HepG2 (cell line): ENCODE data around the gene CALCR. TPM values are rescaled to one million over a fixed set of nuclear protein-coding genes. Genes with fewer than 3 reads are reported as not detected.

Experiments
- ATAC-seq: fragments of 200-7000 bp; cut with Tn5 transposase; 3 replicates; pipeline ENCODE4 v1.9.1; 2020; ENCODE audit warnings: mild to moderate bottlenecking, moderate library complexity
- BruUV-seq: library from RNA; stranded (reverse); fragments of 400-500 nt; replicated peaks from 2 replicates; lab custom pipeline; 2021; lab: Mats Ljungman, UMichigan
- CTCF ChIA-PET: fragments of 300-600 bp; formaldehyde crosslinking; extraction: SDS; loops from one replicate; lab custom pipeline; 2021; ENCODE audit warnings: low total read pairs, inconsistent platforms, low intra/inter-chr PET ratio; lab: Yijun Ruan, JAX
- POLR2A ChIA-PET: fragments of 350-600 bp; sonication (Branson Sonifier 250); formaldehyde crosslinking; loops from one replicate; lab custom pipeline; 2020; ENCODE audit warnings: antibody characterized with exemption, inconsistent platforms; lab: Yijun Ruan, JAX
- DNase-seq: peaks from one replicate; pipeline ENCODE4 v3.0.0-alpha.2; 2015; ENCODE audit warnings: low spot score
- FAIRE-seq: peaks from 3 replicates; lab custom pipeline; 2011; peaks lifted over from hg19 to GRCh38; lab: Jason Lieb, UNC
- H2AFZ ChIP-seq: one replicate; pipeline ENCODE4 v1.6.1; 2011; ENCODE audit warnings: low read length, inconsistent platforms
- H3K27ac ChIP-seq: fragments of 300-600 bp; 3 replicates; pipeline ENCODE4 v1.8.0; 2011; ENCODE audit warnings: mixed run types, mild to moderate bottlenecking, mixed read lengths, low read length, inconsistent platforms; ENCODE audit not compliant: insufficient read depth; ENCODE audit errors: extremely low read length
- H3K27me3 ChIP-seq, 2 experiments: fragments of 200-600 bp in 1 of 2; 2 replicates in 1 of 2; 3 replicates in 1 of 2; pipeline versions ENCODE4 v1.6.0 to v1.8.0; 2011; ENCODE audit warnings: low read length in 2 of 2, mild to moderate bottlenecking in 2 of 2, moderate library complexity in 2 of 2, inconsistent platforms in 1 of 2; ENCODE audit not compliant: insufficient read depth in 2 of 2, control insufficient read depth in 1 of 2
- H3K36me3 ChIP-seq, 2 experiments: fragments of 200-600 bp in 1 of 2; replicated peaks in 1 of 2; 2 replicates in 1 of 2; 3 replicates in 1 of 2; pipeline versions ENCODE4 v1.5.1 to v1.8.0; 2011; ENCODE audit warnings: low read length in 2 of 2, inconsistent platforms in 1 of 2; ENCODE audit not compliant: insufficient read depth in 2 of 2, control insufficient read depth in 1 of 2
- H3K4me1 ChIP-seq: 2 replicates; pipeline ENCODE4 v1.5.1; 2012; ENCODE audit warnings: low read length, inconsistent platforms; ENCODE audit not compliant: insufficient read depth
- H3K4me2 ChIP-seq: 2 replicates; pipeline ENCODE4 v1.6.0; 2011; ENCODE audit warnings: low read depth, low read length, inconsistent platforms
- H3K4me3 ChIP-seq, 3 experiments: fragments of 200-600 bp in 1 of 3; sonication (generic), shearing (Covaris generic) in 1 of 3; replicated peaks in 1 of 3; 2 replicates each; pipeline ENCODE4 v1.5.1; 2011 to 2016; ENCODE audit warnings: low read length in 3 of 3, inconsistent platforms in 2 of 3, low read depth in 2 of 3, mild to moderate bottlenecking in 2 of 3, control low read depth in 1 of 3, mixed read lengths in 1 of 3; ENCODE audit not compliant: insufficient read depth in 1 of 3
- H3K79me2 ChIP-seq: one replicate; pipeline ENCODE4 v1.6.1; 2011; ENCODE audit warnings: low read length, inconsistent platforms; ENCODE audit not compliant: insufficient read depth
- H3K9ac ChIP-seq: 2 replicates; pipeline ENCODE4 v1.6.0; 2011; ENCODE audit warnings: mild to moderate bottlenecking, low read depth, low read length, inconsistent platforms; ENCODE audit not compliant: insufficient read depth
- H3K9me3 ChIP-seq: 2 replicates; pipeline ENCODE4 v1.5.1; 2012; ENCODE audit warnings: mild to moderate bottlenecking, low read length
- H4K20me1 ChIP-seq: 2 replicates; pipeline ENCODE4 v1.6.0; 2011; ENCODE audit warnings: inconsistent platforms, mild to moderate bottlenecking, low read length, moderate library complexity; ENCODE audit not compliant: insufficient read depth
- ATRX ChIP-seq: sonication (generic); formaldehyde crosslinking; IDR thresholded peaks from 2 replicates; pipeline ENCODE4 v1.4.0; 2020; ENCODE audit warnings: missing genetic modification reagents, borderline replicate concordance
- FOSL1 ChIP-seq: sonication (generic); formaldehyde crosslinking; IDR thresholded peaks from 2 replicates; pipeline ENCODE4 v1.9.0; 2021; ENCODE audit warnings: missing genetic modification reagents, borderline replicate concordance
- FOXK1 ChIP-seq: sonication (generic); formaldehyde crosslinking; IDR thresholded peaks from 2 replicates; pipeline ENCODE4 v1.4.0; 2020; ENCODE audit warnings: low read depth, missing genetic modification reagents, borderline replicate concordance
- NFIC ChIP-seq: IDR thresholded peaks from 2 replicates; pipeline ENCODE4 v1.6.1; 2012; ENCODE audit warnings: mild to moderate bottlenecking, low read length, inconsistent platforms
- RBM39 ChIP-seq: fragments of 200-400 bp; formaldehyde crosslinking; IDR thresholded peaks from one replicate; pipeline ENCODE4 v1.6.1; 2018; ENCODE audit warnings: antibody characterized with exemption, mild to moderate bottlenecking, low read depth, low read length; ENCODE audit not compliant: poor library complexity, severe bottlenecking
- TMF1 ChIP-seq: sonication (generic); formaldehyde crosslinking; IDR thresholded peaks from 2 replicates; pipeline ENCODE4 v1.8.1; 2022; ENCODE audit warnings: low read depth, missing genetic modification reagents
- ZKSCAN1 ChIP-seq: fragments of 150-350 bp; IDR thresholded peaks from 2 replicates; pipeline ENCODE4 v1.6.1; 2014; ENCODE audit warnings: low read length
- ZNF333 ChIP-seq: sonication (generic); formaldehyde crosslinking; IDR thresholded peaks from 2 replicates; pipeline ENCODE4 v1.4.0; 2020; ENCODE audit warnings: mild to moderate bottlenecking, missing genetic modification reagents, borderline replicate concordance
- ZNF337 ChIP-seq: sonication (generic); formaldehyde crosslinking; IDR thresholded peaks from 2 replicates; pipeline ENCODE4 v1.5.1; 2020; ENCODE audit warnings: missing genetic modification reagents, low read depth, mild to moderate bottlenecking, borderline replicate concordance
- ZNF431 ChIP-seq: sonication (generic); formaldehyde crosslinking; IDR thresholded peaks from 2 replicates; pipeline ENCODE4 v1.9.0; 2022; ENCODE audit warnings: missing genetic modification reagents, low read depth, mild to moderate bottlenecking, borderline replicate concordance
- ZNF781 ChIP-seq: sonication (generic); formaldehyde crosslinking; IDR thresholded peaks from 2 replicates; pipeline ENCODE4 v1.5.1; 2020; ENCODE audit warnings: borderline replicate concordance, mild to moderate bottlenecking, missing genetic modification reagents; ENCODE audit errors: not compliant biosample characterization
- WGBS: methylation state at CpG from one replicate; pipeline ENCODE4 v1.1.6; 2017; ENCODE audit warnings: low lambda C conversion rate; 5-methylcytosine and 5-hydroxymethylcytosine counted together
- in situ Hi-C: cut with HindIII; loops from 2 replicates; pipeline ENCODE4 v1.10.0; 2017; ENCODE audit warnings: low pct_unique_long_range_greater_than_20kb; ENCODE audit not compliant: extremely low pct_ligation_motif_present
- intact Hi-C: fragments of 100-400 bp; cut with micrococcal nuclease; formaldehyde crosslinking; loops from one replicate; pipeline ENCODE4 v1.10.0; 2022; ENCODE audit not compliant: unreplicated experiment
- polyA plus RNA-seq, 8 experiments: library from polyadenylated mRNA; depleted of rRNA in 3 of 8; stranded (reverse) in 7 of 8; unstranded in 1 of 8; fragments of >200 nt; fragmentation: Illumina TruSeq in 4 of 8; extraction: Trizol in 4 of 8; gene quantifications; 2 replicates each; pipeline versions ENCODE4 v1.2.1 to v1.2.3, GENCODE V29; 2011 to 2016; ENCODE audit warnings: low read depth in 4 of 8, missing spikeins in 1 of 8, mixed read lengths in 1 of 8; ENCODE audit not compliant: insufficient read depth in 1 of 8
- total RNA-seq, 5 experiments: library from RNA; depleted of rRNA; stranded (reverse); fragments of >200 nt; fragmentation: Illumina TruSeq; extraction: Trizol; gene quantifications; 2 replicates each; pipeline ENCODE4 v1.2.3, GENCODE V29; 2016; ENCODE audit warnings: low read depth in 1 of 5
- TF ChIP-seq, protein P1 (sequence below): sonication (generic); formaldehyde crosslinking; IDR thresholded peaks from 2 replicates; pipeline ENCODE4 v1.4.0; 2020; ENCODE audit warnings: mild to moderate bottlenecking, low read depth, missing genetic modification reagents
- TF ChIP-seq, protein P2 (sequence below): sonication (generic); formaldehyde crosslinking; IDR thresholded peaks from 2 replicates; pipeline ENCODE4 v1.8.1; 2023; ENCODE audit warnings: mild to moderate bottlenecking, inconsistent platforms, moderate library complexity, missing genetic modification reagents, borderline replicate concordance
- TF ChIP-seq, protein P3 (sequence below): sonication (generic); formaldehyde crosslinking; IDR thresholded peaks from 2 replicates; pipeline ENCODE4 v1.9.0; 2022; ENCODE audit warnings: missing genetic modification reagents, mild to moderate bottlenecking, borderline replicate concordance
- TF ChIP-seq, protein P4 (sequence below): sonication (generic); formaldehyde crosslinking; IDR thresholded peaks from 2 replicates; pipeline ENCODE4 v1.9.0; 2021; ENCODE audit warnings: missing genetic modification reagents, mild to moderate bottlenecking, borderline replicate concordance
- TF ChIP-seq, protein P5 (sequence below): sonication (generic); formaldehyde crosslinking; IDR thresholded peaks from 2 replicates; pipeline ENCODE4 v1.5.0; 2020; ENCODE audit warnings: mild to moderate bottlenecking, low read depth, missing genetic modification reagents, borderline replicate concordance
- TF ChIP-seq, protein P6 (sequence below): sonication (generic); formaldehyde crosslinking; IDR thresholded peaks from 2 replicates; pipeline ENCODE4 v1.4.0; 2020; ENCODE audit warnings: mild to moderate bottlenecking, missing genetic modification reagents

The CALCR gene
- total and polyA plus RNA-seq, 2 of the 13 experiments (the other 11 are each of a cell fraction or from before 2014, with no cell fraction given), result not detected

DNA sequence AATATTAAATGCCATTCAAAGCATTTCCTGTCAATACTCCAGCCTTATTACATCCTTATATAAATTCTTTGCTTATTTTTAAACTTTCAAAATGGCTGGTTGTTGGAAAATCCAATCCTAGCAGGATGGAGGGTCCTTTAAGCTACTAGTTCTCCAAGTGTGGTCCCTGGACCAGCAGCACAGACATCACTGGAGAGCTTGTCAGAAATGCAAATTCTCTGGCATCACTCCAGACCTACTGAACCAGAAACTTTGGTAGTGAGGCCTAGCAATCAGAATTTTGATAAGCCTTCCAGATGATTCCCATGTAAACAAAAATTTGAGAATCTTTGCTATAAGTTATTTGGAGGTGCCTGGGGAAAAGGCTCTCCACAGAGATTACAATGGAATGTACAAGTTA is 43.8 kb downstream of the CALCR start (continued):
- TF ChIP-seq, protein P1, sequence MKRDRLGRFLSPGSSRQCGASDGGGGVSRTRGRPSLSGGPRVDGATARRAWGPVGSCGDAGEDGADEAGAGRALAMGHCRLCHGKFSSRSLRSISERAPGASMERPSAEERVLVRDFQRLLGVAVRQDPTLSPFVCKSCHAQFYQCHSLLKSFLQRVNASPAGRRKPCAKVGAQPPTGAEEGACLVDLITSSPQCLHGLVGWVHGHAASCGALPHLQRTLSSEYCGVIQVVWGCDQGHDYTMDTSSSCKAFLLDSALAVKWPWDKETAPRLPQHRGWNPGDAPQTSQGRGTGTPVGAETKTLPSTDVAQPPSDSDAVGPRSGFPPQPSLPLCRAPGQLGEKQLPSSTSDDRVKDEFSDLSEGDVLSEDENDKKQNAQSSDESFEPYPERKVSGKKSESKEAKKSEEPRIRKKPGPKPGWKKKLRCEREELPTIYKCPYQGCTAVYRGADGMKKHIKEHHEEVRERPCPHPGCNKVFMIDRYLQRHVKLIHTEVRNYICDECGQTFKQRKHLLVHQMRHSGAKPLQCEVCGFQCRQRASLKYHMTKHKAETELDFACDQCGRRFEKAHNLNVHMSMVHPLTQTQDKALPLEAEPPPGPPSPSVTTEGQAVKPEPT (CRISPR knock-in tag), result no peak
- no peak for TF ChIP-seq FOSL1
- TF ChIP-seq, protein P2, sequence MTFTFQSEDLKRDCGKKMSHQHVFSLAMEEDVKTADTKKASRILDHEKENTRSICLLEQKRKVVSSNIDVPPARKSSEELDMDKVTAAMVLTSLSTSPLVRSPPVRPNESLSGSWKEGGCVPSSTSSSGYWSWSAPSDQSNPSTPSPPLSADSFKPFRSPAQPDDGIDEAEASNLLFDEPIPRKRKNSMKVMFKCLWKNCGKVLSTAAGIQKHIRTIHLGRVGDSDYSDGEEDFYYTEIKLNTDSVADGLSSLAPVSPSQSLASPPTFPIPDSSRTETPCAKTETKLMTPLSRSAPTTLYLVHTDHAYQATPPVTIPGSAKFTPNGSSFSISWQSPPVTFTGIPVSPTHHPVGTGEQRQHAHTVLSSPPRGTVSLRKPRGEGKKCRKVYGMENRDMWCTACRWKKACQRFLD (CRISPR knock-in tag), result no peak
- TF ChIP-seq, protein P3, sequence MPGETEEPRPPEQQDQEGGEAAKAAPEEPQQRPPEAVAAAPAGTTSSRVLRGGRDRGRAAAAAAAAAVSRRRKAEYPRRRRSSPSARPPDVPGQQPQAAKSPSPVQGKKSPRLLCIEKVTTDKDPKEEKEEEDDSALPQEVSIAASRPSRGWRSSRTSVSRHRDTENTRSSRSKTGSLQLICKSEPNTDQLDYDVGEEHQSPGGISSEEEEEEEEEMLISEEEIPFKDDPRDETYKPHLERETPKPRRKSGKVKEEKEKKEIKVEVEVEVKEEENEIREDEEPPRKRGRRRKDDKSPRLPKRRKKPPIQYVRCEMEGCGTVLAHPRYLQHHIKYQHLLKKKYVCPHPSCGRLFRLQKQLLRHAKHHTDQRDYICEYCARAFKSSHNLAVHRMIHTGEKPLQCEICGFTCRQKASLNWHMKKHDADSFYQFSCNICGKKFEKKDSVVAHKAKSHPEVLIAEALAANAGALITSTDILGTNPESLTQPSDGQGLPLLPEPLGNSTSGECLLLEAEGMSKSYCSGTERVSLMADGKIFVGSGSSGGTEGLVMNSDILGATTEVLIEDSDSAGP (CRISPR knock-in tag), result no peak
- TF ChIP-seq ZKSCAN1, result no peak
- TF ChIP-seq RBM39, result no peak
- no peak for TF ChIP-seq NFIC
- TF ChIP-seq ZNF781 (CRISPR knock-in tag), result no peak
- TF ChIP-seq, all 625 proteins: peak for 0

DNA sequence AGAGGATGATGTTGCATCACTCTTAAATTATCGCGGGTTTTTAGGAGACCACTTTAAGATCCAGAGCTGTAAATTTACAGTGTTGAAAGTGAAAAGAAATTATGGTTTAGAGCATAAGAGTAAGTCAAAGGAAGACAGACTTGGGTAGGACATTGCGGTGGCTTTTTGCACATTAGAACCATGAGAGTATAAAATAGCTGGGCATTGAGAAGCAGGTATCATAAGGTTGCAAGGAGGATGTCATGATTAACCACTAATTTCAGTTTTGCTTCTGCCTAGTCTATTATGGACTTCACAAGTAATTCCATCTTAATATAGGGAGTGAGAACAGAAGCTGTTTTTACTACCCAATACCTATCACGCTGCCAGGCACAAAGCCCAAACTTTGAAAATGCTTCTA is 57.7 kb downstream of the CALCR start:
- DNase-seq (no peak), FAIRE-seq (no peak), ATAC-seq (no peak)
- ChIA-PET POLR2A (no interaction called here), CTCF (no interaction called here)
- Histone ChIP-seq H3K9me3 (no peaks in the 10 kb centered on the region), H3K4me2 (no peak overlapping the region), H3K4me1 (no peaks in the 10 kb centered on the region), H3K79me2 (no peaks in the 10 kb centered on the region), H2AFZ (no peak overlapping the region), H3K9ac (no peak overlapping the region), H4K20me1 (no peaks in the 10 kb centered on the region), H3K36me3 (no peaks in the 10 kb centered on the region), H3K4me3 (no peak overlapping the region), H3K27me3 (no peaks in the 10 kb centered on the region), H3K27ac (no peak overlapping the region)
- intact Hi-C loops, result no loop called here
- 52% methylated on average over 4 of the region's 4 CpGs for WGBS
- in situ Hi-C loops, result no loop called here
- no TSS peak for BruUV-seq
- TF ChIP-seq ZNF337 (no peak), TMF1 (CRISPR knock-in tag) (no peak), ZNF431 (no peak), ATRX (CRISPR knock-in tag) (no peak), ZNF333 (CRISPR knock-in tag) (no peak), FOXK1 (no peak)
- TF ChIP-seq, protein P4, sequence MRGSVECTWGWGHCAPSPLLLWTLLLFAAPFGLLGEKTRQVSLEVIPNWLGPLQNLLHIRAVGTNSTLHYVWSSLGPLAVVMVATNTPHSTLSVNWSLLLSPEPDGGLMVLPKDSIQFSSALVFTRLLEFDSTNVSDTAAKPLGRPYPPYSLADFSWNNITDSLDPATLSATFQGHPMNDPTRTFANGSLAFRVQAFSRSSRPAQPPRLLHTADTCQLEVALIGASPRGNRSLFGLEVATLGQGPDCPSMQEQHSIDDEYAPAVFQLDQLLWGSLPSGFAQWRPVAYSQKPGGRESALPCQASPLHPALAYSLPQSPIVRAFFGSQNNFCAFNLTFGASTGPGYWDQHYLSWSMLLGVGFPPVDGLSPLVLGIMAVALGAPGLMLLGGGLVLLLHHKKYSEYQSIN, result no peak
- TF ChIP-seq, protein P5, sequence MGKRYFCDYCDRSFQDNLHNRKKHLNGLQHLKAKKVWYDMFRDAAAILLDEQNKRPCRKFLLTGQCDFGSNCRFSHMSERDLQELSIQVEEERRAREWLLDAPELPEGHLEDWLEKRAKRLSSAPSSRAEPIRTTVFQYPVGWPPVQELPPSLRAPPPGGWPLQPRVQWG, result no peak
- TF ChIP-seq, protein P6, sequence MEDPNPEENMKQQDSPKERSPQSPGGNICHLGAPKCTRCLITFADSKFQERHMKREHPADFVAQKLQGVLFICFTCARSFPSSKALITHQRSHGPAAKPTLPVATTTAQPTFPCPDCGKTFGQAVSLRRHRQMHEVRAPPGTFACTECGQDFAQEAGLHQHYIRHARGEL (CRISPR knock-in tag), result no peak
